ENCODE results near the gene CD160. TPM values are rescaled to one million over a fixed set of nuclear protein-coding genes. Genes with fewer than 3 reads are reported as not detected.

Gene CD160
- total and polyA plus RNA-seq, 2 experiments from 2014 or later: 0.06 TPM; not detected in 1

- Histone ChIP-seq H3K79me2 (replicated peaks; ENCODE audit: insufficient read depth) (no peaks in the 10 kb centered on the region), H3K4me2 (no peak overlapping the region), H3K4me1 (ENCODE audit: insufficient read depth) (no peaks in the 10 kb centered on the region), H3K27me3 (ENCODE audit: insufficient read depth) (no peaks in the 10 kb centered on the region), H3K4me3 (no peak overlapping the region), H4K20me1 (replicated peaks; ENCODE audit: insufficient read depth) (no peaks in the 10 kb centered on the region), H3K27ac (ENCODE audit: low read depth) (no peak overlapping the region), H3F3A (replicated peaks; ENCODE audit: low read depth) (no peaks in the 10 kb centered on the region), H3K9me2 (ENCODE audit: insufficient read depth) (no peaks in the 10 kb centered on the region), H3K36me3 (ENCODE audit: insufficient read depth) (no peaks in the 10 kb centered on the region), H2AFZ (no peak overlapping the region)
- DNase-seq (ENCODE audit: low spot score) (no peak), ATAC-seq (no peak)
- no peaks in the 10 kb centered on the region for H3K36me3 Mint-ChIP-seq (ENCODE audit: low read depth)
- H3K27ac Mint-ChIP-seq: no peak overlapping the region
- no peaks in the 10 kb centered on the region for H3K9me3 Mint-ChIP-seq
- peaks cover 4% of the 10 kb centered on the region; the same call in 1 of the 3 replicates for H3K4me1 Mint-ChIP-seq
- H3K4me3 Mint-ChIP-seq: no peak overlapping the region
- peaks cover 2% of the 10 kb centered on the region for H3K27me3 Mint-ChIP-seq (ENCODE audit: insufficient read depth, low read depth, poor library complexity)
- TF ChIP-seq EZH2 (IDR thresholded peaks at IDR 0.05; ENCODE audit: low read depth, unreplicated experiment): no peak
- no peak for TF ChIP-seq NANOG (IDR thresholded peaks at IDR 0.05; ENCODE audit: borderline replicate concordance)
- no peak for TF ChIP-seq STAT1 (IDR thresholded peaks at IDR 0.05; ENCODE audit: unreplicated experiment)
- no peak for TF ChIP-seq ZNF331 (CRISPR knock-in tag; IDR thresholded peaks at IDR 0.05; ENCODE audit: low read depth)
- TF ChIP-seq ETS1 (IDR thresholded peaks at IDR 0.05): no peak
- no peak for TF ChIP-seq JUNB (IDR thresholded peaks at IDR 0.05; ENCODE audit: unreplicated experiment)
- no peak for TF ChIP-seq EZH2phosphoT487 (IDR thresholded peaks at IDR 0.05; ENCODE audit: unreplicated experiment)
- TF ChIP-seq, protein P1, sequence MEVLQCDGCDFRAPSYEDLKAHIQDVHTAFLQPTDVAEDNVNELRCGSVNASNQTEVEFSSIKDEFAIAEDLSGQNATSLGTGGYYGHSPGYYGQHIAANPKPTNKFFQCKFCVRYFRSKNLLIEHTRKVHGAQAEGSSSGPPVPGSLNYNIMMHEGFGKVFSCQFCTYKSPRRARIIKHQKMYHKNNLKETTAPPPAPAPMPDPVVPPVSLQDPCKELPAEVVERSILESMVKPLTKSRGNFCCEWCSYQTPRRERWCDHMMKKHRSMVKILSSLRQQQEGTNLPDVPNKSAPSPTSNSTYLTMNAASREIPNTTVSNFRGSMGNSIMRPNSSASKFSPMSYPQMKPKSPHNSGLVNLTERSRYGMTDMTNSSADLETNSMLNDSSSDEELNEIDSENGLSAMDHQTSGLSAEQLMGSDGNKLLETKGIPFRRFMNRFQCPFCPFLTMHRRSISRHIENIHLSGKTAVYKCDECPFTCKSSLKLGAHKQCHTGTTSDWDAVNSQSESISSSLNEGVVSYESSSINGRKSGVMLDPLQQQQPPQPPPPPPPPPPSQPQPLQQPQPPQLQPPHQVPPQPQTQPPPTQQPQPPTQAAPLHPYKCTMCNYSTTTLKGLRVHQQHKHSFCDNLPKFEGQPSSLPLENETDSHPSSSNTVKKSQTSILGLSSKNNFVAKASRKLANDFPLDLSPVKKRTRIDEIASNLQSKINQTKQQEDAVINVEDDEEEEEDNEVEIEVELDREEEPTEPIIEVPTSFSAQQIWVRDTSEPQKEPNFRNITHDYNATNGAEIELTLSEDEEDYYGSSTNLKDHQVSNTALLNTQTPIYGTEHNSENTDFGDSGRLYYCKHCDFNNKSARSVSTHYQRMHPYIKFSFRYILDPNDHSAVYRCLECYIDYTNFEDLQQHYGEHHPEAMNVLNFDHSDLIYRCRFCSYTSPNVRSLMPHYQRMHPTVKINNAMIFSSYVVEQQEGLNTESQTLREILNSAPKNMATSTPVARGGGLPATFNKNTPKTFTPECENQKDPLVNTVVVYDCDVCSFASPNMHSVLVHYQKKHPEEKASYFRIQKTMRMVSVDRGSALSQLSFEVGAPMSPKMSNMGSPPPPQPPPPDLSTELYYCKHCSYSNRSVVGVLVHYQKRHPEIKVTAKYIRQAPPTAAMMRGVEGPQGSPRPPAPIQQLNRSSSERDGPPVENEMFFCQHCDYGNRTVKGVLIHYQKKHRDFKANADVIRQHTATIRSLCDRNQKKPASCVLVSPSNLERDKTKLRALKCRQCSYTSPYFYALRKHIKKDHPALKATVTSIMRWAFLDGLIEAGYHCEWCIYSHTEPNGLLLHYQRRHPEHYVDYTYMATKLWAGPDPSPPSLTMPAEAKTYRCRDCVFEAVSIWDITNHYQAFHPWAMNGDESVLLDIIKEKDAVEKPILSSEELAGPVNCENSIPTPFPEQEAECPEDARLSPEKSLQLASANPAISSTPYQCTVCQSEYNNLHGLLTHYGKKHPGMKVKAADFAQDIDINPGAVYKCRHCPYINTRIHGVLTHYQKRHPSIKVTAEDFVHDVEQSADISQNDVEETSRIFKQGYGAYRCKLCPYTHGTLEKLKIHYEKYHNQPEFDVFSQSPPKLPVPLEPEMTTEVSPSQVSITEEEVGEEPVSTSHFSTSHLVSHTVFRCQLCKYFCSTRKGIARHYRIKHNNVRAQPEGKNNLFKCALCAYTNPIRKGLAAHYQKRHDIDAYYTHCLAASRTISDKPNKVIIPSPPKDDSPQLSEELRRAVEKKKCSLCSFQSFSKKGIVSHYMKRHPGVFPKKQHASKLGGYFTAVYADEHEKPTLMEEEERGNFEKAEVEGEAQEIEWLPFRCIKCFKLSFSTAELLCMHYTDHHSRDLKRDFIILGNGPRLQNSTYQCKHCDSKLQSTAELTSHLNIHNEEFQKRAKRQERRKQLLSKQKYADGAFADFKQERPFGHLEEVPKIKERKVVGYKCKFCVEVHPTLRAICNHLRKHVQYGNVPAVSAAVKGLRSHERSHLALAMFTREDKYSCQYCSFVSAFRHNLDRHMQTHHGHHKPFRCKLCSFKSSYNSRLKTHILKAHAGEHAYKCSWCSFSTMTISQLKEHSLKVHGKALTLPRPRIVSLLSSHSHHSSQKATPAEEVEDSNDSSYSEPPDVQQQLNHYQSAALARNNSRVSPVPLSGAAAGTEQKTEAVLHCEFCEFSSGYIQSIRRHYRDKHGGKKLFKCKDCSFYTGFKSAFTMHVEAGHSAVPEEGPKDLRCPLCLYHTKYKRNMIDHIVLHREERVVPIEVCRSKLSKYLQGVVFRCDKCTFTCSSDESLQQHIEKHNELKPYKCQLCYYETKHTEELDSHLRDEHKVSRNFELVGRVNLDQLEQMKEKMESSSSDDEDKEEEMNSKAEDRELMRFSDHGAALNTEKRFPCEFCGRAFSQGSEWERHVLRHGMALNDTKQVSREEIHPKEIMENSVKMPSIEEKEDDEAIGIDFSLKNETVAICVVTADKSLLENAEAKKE (CRISPR knock-in tag; IDR thresholded peaks at IDR 0.05): no peak
- TF ChIP-seq ZNF114 (CRISPR knock-in tag; IDR thresholded peaks at IDR 0.05): no peak
- TF ChIP-seq, protein P2, sequence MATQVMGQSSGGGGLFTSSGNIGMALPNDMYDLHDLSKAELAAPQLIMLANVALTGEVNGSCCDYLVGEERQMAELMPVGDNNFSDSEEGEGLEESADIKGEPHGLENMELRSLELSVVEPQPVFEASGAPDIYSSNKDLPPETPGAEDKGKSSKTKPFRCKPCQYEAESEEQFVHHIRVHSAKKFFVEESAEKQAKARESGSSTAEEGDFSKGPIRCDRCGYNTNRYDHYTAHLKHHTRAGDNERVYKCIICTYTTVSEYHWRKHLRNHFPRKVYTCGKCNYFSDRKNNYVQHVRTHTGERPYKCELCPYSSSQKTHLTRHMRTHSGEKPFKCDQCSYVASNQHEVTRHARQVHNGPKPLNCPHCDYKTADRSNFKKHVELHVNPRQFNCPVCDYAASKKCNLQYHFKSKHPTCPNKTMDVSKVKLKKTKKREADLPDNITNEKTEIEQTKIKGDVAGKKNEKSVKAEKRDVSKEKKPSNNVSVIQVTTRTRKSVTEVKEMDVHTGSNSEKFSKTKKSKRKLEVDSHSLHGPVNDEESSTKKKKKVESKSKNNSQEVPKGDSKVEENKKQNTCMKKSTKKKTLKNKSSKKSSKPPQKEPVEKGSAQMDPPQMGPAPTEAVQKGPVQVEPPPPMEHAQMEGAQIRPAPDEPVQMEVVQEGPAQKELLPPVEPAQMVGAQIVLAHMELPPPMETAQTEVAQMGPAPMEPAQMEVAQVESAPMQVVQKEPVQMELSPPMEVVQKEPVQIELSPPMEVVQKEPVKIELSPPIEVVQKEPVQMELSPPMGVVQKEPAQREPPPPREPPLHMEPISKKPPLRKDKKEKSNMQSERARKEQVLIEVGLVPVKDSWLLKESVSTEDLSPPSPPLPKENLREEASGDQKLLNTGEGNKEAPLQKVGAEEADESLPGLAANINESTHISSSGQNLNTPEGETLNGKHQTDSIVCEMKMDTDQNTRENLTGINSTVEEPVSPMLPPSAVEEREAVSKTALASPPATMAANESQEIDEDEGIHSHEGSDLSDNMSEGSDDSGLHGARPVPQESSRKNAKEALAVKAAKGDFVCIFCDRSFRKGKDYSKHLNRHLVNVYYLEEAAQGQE (IDR thresholded peaks at IDR 0.05; ENCODE audit: unreplicated experiment): no peak
- TF ChIP-seq, protein P3, sequence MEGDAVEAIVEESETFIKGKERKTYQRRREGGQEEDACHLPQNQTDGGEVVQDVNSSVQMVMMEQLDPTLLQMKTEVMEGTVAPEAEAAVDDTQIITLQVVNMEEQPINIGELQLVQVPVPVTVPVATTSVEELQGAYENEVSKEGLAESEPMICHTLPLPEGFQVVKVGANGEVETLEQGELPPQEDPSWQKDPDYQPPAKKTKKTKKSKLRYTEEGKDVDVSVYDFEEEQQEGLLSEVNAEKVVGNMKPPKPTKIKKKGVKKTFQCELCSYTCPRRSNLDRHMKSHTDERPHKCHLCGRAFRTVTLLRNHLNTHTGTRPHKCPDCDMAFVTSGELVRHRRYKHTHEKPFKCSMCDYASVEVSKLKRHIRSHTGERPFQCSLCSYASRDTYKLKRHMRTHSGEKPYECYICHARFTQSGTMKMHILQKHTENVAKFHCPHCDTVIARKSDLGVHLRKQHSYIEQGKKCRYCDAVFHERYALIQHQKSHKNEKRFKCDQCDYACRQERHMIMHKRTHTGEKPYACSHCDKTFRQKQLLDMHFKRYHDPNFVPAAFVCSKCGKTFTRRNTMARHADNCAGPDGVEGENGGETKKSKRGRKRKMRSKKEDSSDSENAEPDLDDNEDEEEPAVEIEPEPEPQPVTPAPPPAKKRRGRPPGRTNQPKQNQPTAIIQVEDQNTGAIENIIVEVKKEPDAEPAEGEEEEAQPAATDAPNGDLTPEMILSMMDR (conservative IDR thresholded peaks at IDR 0.05; ENCODE audit: low read depth in 2 of 2): no peak
- no peak for TF ChIP-seq POLR2AphosphoS5 (IDR thresholded peaks at IDR 0.05; ENCODE audit: low read depth)
- TF ChIP-seq CREB1 (CRISPR knock-in tag; IDR thresholded peaks at IDR 0.05; ENCODE audit: low read depth): no peak
These were observed 58.3 kb downstream of the CD160 start for GRCh38 chr1:145777357-145778145.
